GM18873 (cell line): ENCODE results near the gene RAX2.

Experiments used
- ATAC-seq: cut with Tn5 transposase; IDR thresholded peaks from one replicate; pipeline ENCODE4 v1.9.1; 2021; ENCODE audit warnings: mild to moderate bottlenecking, moderate library complexity, moderate number of reproducible peaks; ENCODE audit not compliant: unreplicated experiment, low FRiP score

Gene RAX2

DNA sequence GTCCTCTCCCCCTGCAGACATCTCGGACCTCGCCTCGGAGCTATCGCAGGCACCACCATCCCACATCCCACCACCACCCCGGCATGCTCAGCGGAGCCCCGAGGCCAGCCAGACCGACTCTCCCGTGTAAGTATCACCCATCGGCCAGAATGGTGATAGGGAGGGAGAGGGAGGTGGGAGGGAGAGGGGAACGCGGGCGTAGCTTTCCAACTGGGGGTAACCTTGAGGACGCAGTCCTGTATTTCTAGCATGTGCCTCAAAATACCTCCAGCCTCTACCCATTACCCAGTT is 37.8 kb downstream of the RAX2 start:
- no peak for ATAC-seq

DNA sequence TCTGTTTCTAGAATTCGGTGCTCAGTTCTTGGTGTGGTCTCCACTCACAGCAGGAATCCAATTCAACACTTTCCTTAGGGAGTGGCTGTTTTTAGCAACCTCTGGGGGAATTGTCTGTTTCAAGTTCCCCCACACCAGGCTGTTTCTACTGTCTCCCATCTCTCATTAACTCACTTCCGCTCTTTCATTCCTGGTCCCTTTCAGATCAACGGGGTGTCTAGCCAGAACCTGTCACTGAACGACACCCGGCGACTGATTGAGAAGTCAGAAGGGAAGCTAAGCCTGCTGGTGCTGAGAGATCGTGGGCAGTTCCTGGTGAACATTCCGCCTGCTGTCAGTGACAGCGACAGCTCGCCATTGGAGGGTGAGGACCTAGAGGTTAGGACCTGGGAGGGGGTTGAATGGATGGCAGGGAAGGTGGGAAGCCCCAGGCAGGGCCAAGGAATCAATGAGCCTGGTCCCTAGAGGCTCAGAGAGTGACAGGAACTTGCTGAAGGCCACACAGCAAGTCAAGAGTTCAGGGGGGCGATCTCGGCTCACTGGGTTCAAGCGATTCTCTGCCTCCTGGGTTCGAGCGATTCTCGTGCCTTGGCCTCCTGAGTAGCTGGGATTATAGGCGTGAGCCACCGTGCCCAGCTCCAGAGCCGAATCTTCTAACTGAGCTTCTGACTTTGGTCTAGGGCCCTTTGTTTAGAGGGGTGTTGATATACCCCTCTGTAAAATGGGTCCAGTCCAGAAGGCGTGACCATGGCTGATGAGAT is 38.3 kb downstream of the RAX2 start:
- ATAC-seq, result no peak

DNA sequence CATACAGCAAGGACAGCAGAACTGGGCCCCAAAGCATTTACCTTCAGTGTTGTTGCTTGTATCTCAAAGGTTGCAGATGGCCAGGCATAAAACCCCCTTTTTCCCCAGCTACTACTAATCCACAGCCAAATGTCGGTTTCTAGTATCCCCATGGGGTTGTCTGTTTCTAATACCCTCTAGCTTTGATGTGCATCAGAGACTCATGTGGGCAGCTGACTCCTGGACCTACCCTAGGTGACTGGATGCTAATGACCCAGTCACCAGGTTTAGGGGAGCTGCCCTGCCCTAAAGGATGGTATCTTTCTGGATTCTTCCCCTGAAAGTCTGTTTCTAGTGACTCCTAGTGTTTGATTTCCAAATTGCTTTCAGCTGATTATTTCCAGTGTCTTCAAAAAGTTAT is 39.9 kb downstream of the RAX2 start:
- no peak for ATAC-seq

DNA sequence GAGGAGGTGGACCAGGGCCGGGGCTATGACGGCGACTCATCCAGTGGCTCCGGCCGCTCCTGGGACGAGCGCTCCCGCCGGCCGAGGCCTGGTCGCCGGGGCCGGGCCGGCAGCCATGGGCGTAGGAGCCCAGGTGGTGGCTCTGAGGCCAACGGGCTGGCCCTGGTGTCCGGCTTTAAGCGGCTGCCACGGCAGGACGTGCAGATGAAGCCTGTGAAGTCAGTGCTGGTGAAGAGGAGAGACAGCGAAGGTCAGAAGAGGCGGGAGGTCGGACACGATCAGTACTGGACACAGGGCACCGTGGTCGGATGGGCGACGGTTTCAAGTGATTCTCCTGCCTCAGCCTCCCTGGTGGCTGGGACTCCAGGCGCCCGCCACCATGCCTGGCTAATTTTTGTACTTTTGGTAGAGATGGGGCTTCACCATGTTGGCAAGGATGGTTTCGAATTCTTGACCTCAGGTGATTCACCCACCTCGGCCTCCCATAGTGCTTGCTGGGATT is 41.5 kb downstream of the RAX2 start:
- ATAC-seq, result no peak

DNA sequence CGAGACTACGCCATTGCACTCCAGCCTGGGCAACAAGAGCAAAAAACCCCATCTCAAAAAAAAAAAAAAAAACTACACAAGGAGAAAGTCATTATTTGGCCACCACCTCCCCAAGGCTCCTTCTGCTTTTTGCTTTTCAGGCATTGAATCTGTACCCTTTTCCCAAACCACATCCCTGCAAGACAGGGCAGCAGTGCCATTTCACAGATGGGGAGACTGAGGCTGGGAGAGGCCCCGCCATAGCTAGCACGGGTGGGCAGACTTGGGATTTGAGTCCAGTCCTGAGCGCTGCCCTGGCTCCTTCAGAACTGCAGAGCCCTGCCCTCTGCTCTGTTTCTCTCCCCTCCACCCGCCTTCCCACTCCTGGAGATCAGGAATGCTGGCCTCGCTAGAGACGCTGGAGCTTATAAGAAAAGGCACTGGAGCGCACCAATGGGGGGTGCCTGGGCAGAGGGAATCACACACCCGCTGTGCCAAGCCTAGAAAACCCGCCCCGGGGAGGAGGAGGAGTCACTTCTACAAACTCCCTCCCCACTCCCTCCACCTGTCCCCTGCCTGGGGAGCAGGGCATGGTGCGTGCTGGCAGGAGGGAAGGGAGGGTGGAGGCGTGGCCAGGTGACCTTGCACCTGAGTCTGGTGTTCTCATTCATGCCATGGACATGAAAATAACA is 46.3 kb downstream of the RAX2 start:
- ATAC-seq, result no peak

DNA sequence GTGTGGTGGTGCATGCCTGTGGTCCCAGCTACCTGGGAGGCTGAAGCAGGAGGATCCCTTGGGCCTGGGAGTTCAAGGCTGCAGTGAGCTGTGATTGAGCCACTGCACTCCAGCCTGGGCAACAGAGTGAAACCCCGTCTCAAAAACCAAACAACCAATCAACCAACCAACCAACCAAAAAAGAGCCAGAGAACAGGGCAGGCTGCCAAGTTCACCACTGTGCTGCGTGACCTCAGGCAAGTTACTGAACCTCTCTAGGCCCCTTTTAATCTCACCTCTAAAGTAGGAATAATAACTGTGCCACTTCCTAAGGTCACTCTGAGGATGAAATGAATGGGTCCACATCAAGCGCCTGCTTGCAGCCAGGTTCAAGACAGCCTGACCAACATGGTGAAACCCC is 46.9 kb downstream of the RAX2 start:
- no peak for ATAC-seq

DNA sequence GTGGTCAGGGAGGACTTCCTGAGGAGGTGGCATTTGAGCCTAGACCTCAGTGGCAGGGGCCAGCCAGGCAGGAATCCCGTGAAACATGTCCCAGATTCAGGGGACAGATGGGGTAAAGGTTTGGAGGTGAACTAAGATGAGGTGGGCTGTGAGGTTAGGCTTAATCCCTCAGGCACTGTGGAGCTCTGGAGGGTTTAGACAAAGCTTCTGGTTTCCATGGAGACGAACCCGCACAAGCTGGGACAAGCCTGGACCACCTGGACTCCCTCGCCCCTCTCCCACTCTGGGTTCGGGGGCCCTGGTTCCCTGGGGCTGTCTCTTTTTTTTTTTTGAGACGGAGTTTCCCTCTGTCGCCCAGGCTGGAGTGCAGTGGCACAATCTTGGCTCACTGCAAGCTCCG is 48.1 kb downstream of the RAX2 start:
- ATAC-seq, result no peak

DNA sequence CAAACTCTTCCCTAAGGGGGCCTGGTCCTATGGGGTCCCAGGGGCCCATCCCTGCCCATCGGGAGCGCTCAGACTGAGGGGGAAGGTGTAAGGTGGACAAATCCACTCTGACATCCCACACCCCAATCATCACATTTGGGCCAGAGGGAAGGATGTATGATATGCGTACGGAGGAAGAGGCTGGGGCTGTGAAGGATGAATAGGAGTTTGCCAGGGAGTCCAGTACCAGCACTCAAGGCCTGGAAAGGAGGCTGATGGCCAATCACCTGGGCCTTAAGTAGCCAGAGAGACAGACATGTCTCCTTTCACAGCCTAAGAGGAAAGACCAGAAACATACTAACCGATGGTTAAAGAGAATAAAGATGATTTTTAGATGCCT is 48.9 kb downstream of the RAX2 start:
- ATAC-seq, result no peak

DNA sequence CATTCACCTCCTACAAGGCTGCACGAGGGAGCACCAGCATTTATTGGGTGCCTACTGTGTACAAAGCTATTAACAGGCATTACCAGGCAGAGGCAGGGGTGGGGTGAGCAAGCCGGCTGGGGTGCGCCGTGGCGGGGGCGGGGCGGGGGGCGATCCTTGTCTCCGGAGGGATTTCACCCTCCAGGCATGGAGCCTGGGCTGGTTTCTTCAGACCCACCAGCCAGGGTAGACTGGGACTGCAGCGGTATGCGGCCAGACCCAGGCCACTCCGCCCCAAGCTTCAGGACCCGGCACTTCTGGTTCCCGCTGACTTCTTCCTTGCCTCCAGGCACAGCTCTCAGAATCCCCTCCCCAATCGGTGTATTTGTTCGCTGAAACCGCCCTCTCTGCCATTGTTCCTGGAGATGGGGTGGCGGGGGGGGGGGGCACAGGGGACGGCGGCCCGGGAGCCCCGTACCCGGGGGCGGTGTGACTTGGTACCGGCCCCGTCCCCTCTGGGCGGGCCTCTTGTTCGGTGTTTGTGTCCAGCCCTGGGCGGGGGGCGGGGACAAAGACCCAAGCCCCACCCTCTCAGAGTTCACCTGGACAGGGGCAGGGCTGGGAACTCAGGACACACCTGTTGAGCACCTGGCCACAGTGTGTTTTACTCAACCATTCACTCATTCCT is 49.5 kb downstream of the RAX2 start:
- no peak for ATAC-seq

DNA sequence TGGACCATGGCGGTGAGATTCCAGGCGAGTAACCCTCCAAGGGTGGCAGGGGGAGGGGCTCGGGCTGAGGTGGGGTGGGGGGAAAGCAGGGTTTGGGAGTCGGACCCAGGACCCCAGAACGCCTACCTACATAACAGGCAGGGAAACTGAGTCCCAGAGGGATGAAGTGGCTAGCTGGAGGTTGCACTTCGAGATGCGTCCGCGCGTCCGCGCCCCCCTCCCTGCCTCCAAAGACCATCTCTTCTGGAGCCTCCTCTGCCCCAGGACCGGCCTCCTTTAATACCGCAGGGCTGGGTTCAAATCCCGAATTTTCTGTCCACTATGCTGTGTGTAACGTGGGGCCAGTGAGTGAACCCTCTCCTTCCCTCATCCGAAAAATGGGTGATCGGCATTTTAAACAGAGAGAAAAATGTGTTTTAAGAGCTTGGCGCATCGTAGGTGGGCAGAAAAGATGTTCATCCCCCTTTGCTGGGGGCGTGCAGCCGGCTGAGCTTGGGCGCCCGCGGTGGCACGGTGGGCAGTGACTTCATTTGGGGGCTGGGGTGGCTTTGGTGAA is 50.1 kb downstream of the RAX2 start:
- ATAC-seq, result no peak

DNA sequence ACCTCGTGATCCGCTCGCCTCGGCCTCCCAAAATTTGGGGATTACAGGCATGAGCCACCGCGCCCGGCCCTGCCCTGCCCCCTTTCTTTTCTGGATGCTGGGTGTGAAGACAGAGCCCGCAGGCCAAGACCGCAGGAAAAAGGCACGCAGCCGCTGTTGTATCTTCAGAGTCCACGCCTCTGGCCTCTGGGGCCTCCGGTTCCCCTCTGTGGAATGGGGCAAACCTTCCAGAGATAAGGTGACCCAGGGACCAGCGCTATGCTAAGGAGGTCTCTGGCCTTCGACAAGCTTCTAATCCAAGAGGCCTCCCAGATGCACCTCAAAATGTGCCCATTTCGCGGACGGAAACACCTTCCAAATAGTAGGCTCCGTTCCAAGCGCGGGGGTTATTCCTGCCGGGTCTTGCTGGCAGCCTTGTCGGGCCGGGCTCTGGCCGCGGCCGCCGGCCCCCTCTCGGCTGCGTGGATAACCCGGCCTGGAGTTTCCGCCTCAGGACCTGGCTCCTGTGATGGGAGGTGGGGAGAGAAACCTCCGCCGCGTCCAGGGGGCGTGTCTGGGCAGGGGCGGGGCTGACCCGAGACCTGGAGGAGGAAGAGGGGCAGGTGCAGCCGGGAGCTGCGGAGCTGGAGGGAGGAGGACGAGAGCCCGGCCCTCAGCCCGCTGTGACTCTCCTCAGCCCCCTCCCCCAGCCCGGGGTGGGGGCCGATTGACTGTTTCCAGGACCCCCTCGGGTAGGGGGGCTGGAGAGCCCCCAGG is 50.7 kb downstream of the RAX2 start:
- ATAC-seq, result no peak

DNA sequence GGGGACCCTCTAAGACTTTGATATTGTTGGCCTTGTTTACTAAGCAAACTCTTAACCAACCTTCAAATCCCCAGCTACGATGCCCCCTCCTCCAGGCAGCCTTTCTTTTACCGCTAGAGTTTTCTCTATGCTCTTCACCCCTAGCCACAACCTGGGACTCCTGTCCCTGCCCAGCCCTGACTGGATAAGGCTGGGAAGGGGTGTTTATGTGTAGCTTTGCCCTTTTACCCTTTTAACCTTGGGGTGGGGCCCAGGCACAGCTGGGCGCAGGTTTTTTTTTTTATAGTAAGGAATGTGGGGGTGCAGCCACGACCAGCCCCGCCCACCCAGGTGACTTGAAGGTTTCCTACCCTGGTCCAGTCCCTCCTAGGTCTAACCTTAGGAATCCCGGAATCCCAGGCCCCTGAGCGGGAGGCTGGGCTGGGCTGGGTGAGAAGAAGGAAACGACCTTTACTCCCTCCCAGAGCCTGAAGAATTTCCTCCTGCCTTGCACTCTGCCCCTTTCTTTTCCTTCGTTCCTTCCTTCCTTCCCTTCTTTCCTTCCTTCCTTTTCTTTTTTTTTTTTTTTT is 51.6 kb downstream of the RAX2 start:
- no peak for ATAC-seq

DNA sequence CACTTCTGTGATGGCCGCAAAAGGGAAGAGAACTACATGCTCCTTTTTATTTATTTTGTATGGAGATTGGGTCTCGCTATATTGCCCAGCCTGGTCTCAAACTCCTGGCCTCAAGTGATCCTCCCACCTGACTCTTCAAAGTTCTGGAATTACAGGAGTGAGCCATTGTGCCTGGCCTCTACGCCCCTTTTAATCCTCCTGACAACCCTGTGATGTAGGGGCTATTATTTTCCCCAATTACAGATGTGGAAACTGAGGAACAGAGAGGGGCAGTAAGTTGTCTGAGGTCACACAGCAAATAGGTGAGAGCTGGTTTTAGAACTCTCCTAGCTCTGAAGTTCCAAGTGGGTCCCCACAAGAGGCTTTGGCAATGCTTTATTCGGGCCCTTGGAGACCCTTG is 52.2 kb downstream of the RAX2 start:
- no peak for ATAC-seq
